Measurements from ENCODE around the gene TEX30. TPM values are rescaled to one million over a fixed set of nuclear protein-coding genes. Genes with fewer than 3 reads are reported as not detected.
"Not testable (repeated sequence)": the region's sequence is repeated elsewhere in the genome, so short reads cannot be mapped to it uniquely, and the experiment has no call there.

TEX30 gene
- polyA plus RNA-seq, 1 donor = 33.9 TPM

- DNase-seq = no peak
Observed at GRCh38 chr13:102781591-102781990, 8.0 kb upstream of the TEX30 start.

GRCh38 chr13:102780656-102781055 lies 7.1 kb upstream of the TEX30 start:
- DNase-seq = not testable (repeated sequence)

GRCh38 chr13:102779436-102780159 lies 6.0 kb upstream of the TEX30 start:
- DNase-seq = no peak

- no peak for DNase-seq
Observed at GRCh38 chr13:102777736-102778135, 4.2 kb upstream of the TEX30 start.

GRCh38 chr13:102776271-102776670 lies 2.7 kb upstream of the TEX30 start:
- DNase-seq = no peak

GRCh38 chr13:102774591-102775520 lies 1.3 kb upstream of the TEX30 start:
- no peak for DNase-seq

GRCh38 chr13:102774214-102774568 lies 605 bp upstream of the TEX30 start:
- DNase-seq = no peak

- DNase-seq = no peak
Observed at GRCh38 chr13:102772042-102772425, 1.6 kb downstream of the TEX30 start.

- DNase-seq = no peak
Observed at GRCh38 chr13:102771298-102772041, 2.1 kb downstream of the TEX30 start.

- DNase-seq = no peak
Observed at GRCh38 chr13:102770435-102770834, 3.2 kb downstream of the TEX30 start.

- no peak for DNase-seq
Observed at GRCh38 chr13:102769679-102770078, 3.9 kb downstream of the TEX30 start.

GRCh38 chr13:102768909-102769308 lies 4.7 kb downstream of the TEX30 start:
- DNase-seq = no peak

GRCh38 chr13:102763741-102764140 lies 9.8 kb downstream of the TEX30 start:
- DNase-seq = no peak

GRCh38 chr13:102761071-102761470 lies 12.5 kb downstream of the TEX30 start:
- no peak for DNase-seq

GRCh38 chr13:102758842-102759241 lies 14.7 kb downstream of the TEX30 start:
- DNase-seq = no peak

GRCh38 chr13:102757006-102757405 lies 16.6 kb downstream of the TEX30 start:
- DNase-seq = no peak

- no peak for DNase-seq
Observed at GRCh38 chr13:102751886-102752285, 21.7 kb downstream of the TEX30 start.

- no peak for DNase-seq
Observed at GRCh38 chr13:102742506-102742905, 31.1 kb downstream of the TEX30 start.

- no peak for DNase-seq
Observed at GRCh38 chr13:102742101-102742500, 31.5 kb downstream of the TEX30 start.

GRCh38 chr13:102729560-102730270 lies 43.9 kb downstream of the TEX30 start:
- no peak for DNase-seq

GRCh38 chr13:102726430-102726829 lies 47.2 kb downstream of the TEX30 start:
- DNase-seq = no peak

GRCh38 chr13:102724923-102725322 lies 48.7 kb downstream of the TEX30 start:
- peak; percentile 42 for DNase-seq

All from left kidney (tissue), 2 donors.